CD4-positive, alpha-beta T cell treated with Interferon alpha-2 for 1 hour (primary cell): ENCODE data around the gene ZNF628.

ENCODE experiments used
- DNase-seq, 2 donors: peaks; one replicate each; pipeline ENCODE4 v3.0.0-alpha.2; 2020 to 2022

The ZNF628 gene

DNA sequence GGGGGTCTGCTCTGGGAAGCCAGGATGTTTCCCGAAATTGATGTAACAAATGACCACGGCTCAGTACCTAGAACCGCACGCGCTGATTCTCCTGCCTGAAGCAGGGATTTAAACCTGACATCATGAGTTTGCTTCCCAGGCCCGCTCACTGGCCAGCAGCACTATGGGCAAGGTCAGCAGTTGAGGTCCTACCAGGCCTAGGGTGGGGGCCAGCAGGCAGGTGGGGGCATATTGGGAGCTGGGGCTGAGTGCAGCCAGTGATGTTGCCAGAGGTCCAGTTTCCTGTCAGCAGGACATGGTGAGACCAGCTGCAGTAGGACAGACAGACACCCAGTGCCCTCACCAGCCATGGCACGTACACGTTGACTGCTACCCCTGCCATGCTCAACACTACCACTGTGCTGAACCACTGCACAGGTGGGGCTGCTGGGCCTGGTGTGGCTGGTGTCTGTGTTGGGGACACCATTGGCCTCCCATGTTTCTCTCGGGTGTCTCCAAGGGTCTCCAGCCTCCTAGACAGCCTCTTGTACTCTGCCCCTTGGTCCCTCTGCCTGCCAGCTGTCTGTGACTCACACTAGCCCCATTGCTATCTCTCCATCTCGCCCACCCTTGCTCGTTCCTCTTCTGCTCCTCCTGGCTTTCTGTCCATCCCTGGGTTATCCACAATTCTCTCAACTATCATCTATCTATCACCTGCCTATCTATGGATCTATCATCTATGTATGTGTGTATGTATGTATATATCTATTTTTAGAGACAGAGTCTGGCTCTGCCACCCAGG, 10.8 kb upstream of the ZNF628 start:
- no peak for DNase-seq

- no peak for DNase-seq
Measured at GRCh38 chr19:55466241-55466614, 10.2 kb upstream of the ZNF628 start.

- DNase-seq = peak; percentile 56 to 72
Measured at GRCh38 chr19:55467236-55468053, 9.0 kb upstream of the ZNF628 start.

GRCh38 chr19:55468054-55468393, 8.4 kb upstream of the ZNF628 start:
- DNase-seq = no peak

DNA sequence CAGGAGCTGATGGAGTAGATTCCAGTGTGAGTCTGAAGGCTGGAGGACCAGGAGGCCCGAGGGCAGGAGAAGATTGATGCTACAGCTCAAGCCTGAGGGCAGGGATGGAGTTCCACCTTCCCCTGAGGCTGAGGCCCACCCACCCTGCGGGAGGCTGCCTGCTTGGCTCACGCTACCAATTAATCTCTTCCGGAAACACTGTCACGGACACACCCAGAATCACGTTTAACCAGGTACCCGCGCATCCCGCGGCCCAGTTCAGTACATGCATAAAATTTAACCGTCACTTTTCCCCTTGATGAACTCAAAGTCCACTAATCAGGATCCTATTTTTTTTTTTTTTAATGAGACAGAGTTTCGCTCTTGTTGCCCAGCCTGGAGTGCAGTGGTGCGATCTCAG, 5.2 kb upstream of the ZNF628 start:
- no peak for DNase-seq

- DNase-seq = no peak
Measured at GRCh38 chr19:55472463-55472862, 4.0 kb upstream of the ZNF628 start.

DNA sequence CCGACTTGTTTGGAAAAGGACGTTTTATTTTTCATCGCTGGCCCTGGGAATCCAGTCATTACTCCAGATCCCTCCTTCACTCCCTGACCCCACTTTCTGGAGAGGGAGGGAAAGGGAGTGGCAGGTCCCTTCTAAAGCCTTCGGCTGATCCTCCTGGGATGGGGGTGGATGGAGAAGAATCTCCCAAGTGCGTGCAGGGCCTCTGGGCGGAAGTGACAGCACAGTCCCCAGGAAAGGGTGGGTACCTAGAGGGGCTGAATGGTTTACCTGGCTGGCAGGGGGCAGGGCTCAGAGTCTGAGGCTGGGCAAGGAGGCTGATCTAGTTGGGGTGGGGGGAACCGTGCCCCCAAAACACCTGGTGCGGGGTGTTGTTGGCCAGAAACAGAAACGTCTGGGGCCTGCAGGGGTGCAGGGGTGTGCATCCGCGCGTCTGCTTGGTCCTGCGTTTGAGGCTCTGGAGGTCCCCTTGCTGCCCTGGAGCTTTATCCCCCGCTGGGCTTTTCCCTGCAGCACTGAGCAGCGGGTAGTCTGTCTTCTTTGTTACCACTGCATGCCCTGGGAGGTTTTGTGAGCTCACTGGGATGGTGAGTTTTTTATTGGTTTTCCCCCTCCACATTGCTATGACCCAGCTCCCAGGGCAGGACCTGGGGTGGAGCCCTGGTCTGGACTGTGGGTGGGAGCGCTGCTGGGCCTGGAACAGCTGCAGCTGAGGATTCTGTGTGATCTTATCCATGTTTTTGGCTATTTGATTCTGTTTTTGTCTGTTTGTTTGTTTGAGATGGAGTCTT, 3.0 kb upstream of the ZNF628 start:
- DNase-seq = no peak

DNA sequence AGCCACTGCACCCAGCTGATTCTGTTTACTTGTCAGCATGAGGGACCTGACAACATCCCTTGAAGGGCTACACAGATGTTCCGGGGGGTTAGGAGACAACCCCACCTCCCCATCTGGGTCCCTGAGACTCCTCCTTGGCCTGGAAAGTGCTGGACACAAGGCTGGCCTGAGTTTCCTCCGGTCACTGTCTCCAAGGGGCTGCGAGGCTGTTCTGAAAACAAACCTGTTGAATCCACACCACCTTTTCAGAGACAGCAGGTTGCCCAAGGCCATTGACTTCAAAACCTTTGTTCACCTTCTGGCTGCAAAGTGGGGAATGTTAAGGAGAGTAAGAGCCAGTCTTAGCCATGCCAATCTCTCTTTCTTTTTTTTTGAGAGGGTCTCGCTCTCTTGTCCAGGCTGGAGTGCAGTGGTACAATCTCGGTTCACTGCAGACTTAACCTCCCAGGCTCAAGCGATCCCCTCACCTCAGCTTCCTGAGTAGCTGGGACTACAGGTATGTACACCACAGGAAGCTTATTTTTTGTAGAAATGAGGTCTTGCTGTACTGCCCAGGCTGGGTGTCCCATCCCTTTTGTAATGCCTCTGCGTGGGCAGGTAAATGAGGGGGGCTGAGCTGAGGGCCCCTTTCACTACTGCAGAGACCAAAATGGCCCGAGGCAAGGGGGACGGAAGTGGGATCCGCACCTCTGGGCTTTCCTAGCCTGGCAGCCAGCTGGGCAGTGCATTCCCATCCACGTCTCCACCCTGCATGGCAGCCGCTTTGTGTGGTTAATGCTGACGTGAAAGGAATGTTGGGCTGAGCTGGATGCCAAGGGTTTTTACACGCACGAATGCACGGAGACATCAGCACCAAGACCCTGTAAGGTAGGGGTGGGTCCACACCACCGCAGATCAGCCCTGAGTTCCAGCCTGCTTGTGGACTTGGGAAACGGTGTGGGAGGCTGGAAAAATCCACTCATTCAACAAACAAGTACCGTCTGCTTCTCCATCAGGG, 1.9 kb upstream of the ZNF628 start:
- DNase-seq = no peak

DNA sequence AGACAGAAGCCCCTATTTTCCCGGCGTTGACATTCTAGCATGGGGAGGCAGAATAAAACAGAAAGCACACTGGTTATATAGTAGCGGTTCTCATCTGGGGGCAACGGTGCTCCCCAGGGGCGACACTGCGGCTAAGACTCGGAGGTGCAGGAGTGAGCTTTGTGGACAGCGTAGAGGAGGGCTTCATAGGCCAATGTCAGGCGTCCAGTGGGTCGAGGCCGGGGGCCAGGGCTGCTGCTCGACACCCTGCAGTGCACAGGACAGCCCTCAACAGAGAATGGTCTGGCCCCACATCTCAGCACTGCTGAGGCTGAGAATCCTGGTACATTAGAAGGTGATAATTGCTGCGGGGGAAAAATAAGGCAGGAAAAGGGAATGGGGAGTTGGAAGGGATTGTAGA, 1.5 kb downstream of the ZNF628 start:
- no peak for DNase-seq

DNA sequence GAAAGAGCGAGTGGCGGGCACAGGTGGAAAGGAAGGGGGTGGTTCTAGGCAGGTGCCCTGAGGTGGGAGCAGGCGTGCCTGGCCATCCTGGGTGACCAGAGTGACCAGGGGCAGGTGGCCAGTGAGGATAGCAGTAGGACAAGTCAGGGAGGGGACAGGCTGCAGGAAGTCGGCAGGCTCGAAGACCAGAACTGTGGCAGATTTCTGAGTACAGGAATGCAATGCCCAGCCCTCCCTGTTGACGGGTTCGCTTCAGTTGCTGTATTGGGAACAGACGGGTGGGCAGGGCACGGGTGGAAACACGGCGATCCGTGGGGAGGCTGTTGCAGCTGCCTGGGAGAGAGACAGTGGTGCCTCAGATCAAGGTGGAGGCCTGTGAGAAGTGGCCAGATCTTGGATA, 1.9 kb downstream of the ZNF628 start:
- DNase-seq = no peak

DNA sequence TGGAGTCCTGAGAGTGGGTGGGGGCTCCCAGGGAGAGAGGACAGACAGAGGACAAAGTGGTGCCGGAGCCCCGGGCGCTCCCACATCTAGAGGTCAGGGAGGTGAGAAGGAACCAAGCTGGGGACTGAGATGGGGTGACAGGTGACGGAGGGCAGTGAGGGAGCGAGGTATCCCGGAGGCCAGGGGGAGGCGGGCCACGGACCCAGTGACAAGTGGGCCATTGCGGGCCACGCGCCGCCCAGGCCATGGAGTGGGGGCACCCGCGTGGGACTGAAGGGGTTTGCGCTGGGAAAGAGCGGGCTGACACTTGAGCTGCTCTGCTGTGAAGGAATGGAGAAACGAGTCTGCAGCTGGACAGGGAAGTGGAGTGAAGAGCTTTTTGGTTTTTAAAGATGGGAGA, 2.6 kb downstream of the ZNF628 start:
- no peak for DNase-seq

- no peak for DNase-seq
Measured at GRCh38 chr19:55479451-55480230, 3.2 kb downstream of the ZNF628 start.

DNA sequence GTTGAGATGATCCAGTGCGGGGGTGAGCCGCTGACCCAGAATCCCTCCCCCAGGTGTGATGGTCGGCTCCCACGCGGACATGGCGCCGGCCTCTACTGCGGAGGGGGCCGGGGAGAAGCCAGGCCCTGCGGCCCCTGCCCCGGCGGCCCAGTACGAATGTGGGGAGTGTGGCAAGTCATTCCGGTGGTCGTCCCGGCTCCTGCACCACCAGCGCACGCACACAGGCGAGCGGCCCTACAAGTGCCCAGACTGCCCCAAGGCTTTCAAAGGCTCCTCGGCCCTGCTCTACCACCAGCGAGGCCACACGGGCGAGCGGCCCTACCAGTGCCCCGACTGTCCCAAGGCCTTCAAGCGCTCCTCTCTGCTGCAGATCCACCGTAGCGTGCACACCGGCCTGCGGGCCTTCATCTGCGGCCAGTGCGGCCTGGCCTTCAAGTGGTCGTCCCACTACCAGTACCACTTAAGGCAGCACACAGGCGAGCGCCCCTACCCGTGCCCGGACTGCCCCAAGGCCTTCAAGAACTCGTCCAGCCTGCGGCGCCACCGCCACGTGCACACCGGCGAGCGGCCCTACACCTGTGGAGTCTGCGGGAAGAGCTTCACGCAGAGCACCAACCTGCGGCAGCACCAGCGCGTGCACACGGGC, 4.9 kb downstream of the ZNF628 start:
- no peak for DNase-seq

GRCh38 chr19:55481794-55482155, 5.4 kb downstream of the ZNF628 start:
- no peak for DNase-seq

DNA sequence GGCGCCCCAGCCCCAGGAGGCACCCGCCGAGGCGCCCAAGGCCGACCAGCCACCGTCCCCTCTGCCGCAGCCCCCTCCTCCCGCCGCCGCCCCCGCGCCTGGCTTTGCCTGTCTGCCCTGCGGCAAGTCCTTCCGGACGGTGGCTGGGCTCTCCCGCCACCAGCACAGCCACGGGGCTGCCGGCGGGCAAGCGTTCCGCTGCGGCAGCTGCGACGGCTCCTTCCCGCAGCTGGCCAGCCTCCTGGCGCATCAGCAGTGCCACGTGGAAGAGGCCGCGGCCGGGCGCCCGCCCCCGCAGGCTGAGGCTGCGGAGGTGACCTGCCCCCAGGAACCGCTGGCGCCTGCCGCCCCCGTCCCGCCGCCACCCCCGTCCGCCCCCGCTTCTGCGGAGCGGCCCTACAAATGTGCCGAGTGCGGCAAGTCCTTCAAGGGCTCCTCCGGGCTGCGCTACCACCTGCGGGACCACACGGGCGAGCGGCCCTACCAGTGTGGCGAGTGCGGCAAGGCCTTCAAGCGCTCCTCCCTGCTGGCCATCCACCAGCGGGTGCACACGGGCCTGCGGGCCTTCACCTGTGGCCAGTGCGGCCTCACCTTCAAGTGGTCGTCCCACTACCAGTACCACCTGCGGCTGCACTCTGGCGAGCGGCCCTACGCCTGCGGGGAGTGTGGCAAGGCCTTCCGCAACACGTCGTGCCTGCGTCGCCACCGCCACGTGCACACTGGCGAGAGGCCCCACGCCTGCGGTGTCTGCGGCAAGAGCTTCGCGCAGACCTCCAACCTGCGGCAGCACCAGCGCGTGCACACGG, 5.9 kb downstream of the ZNF628 start:
- DNase-seq = no peak

DNA sequence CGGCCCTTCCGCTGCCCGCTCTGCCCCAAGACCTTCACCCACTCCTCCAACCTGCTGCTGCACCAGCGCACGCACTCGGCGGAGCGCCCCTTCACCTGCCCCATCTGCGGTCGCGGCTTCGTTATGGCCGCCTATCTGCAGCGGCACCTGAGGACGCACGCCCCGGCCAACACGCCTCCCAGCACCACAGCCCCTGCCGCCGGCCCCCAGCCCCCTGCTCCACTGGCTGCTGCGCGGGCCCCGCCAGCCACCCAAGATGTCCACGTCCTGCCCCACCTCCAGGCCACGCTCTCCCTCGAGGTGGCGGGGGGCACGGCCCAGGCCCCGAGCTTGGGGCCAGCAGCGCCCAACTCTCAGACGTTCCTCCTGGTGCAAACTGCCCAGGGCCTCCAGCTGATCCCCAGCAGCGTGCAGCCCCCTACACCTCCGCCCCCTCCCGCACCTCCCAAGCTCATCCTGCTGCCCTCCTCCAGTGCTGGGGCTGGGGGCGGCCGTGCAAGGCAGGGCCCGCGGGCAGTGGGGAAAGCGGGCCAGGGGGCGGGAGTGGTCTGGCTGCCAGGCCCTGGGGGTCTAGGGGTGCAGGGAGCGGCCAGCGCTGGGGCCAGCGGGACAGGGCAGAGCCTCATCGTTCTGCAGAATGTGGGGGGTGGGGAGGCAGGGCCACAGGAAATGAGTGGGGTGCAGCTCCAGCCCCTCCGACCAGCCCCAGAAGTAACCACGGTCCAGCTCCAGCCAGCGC, 6.7 kb downstream of the ZNF628 start:
- no peak for DNase-seq

DNA sequence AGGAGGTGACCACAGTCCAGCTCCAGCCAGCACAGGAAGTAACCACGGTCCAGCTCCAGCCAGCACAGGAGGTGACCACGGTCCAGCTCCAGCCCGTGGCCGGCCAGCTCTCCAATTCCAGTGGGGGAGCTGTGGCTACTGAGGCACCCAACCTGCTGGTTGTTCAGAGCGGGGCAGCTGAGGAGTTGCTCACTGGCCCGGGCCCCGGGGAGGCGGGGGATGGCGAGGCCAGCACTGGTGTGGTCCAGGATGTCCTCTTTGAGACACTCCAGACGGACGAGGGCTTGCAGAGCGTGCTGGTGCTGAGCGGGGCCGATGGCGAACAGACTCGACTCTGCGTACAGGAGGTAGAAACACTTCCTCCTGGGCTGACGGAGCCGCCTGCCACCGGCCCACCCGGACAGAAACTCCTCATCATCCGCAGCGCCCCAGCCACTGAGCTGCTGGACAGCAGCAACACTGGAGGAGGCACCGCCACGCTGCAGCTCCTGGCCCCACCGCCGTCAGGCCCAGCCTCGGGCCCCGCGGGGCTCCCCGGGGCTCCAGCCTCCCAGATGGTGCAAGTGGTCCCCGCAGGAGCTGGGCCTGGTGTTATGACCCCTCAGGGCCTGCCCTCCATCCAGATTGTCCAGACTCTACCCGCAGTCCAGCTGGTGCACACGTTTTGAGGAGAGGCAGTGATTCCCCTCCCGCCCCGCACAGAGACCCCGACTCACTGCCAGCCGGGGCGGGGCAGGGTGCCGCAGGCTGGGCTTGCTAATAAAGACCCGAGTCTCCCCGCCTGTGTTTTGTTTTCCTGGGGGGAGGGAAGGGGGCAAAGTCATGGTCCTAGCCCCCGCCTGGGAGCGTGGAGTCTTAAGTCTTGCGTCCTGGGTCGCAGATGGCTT, 7.5 kb downstream of the ZNF628 start:
- DNase-seq = no peak
